Neuronal stem cell (in vitro differentiated cells): Measurements from ENCODE around the gene ZMIZ1.

ENCODE experiments used
- DNase-seq: peaks from one replicate; pipeline ENCODE4 v3.0.0-alpha.2; 2013; ENCODE audit warnings: low spot score
- H2AFZ ChIP-seq: one replicate; pipeline ENCODE4 v1.6.1; 2013; ENCODE audit warnings: mild to moderate bottlenecking, low read length, inconsistent platforms
- H2AK5ac ChIP-seq: 2 replicates; pipeline ENCODE4 v1.6.1; 2013; ENCODE audit warnings: low read depth, mild to moderate bottlenecking, inconsistent platforms, low read length, moderate library complexity, mixed read lengths
- H2BK120ac ChIP-seq: 2 replicates; pipeline ENCODE4 v1.6.1; 2013; ENCODE audit warnings: low read depth, mild to moderate bottlenecking, inconsistent platforms, low read length, moderate library complexity, mixed read lengths
- H2BK12ac ChIP-seq: one replicate; pipeline ENCODE4 v1.6.1; 2013; ENCODE audit warnings: low read length, inconsistent platforms
- H2BK15ac ChIP-seq: 2 replicates; pipeline ENCODE4 v1.6.1; 2013; ENCODE audit warnings: mild to moderate bottlenecking, low read length, inconsistent platforms, mixed read lengths
- H2BK5ac ChIP-seq: one replicate; pipeline ENCODE4 v1.6.1; 2013; ENCODE audit warnings: inconsistent platforms, mild to moderate bottlenecking, low read length, moderate library complexity
- H3K14ac ChIP-seq: one replicate; pipeline ENCODE4 v1.6.1; 2013; ENCODE audit warnings: low read length, inconsistent platforms
- H3K18ac ChIP-seq: 2 replicates; pipeline ENCODE4 v1.6.1; 2013; ENCODE audit warnings: low read length, inconsistent platforms
- H3K23ac ChIP-seq: 2 replicates; pipeline ENCODE4 v1.6.1; 2013; ENCODE audit warnings: low read depth, mild to moderate bottlenecking, mixed read lengths, low read length, inconsistent platforms; ENCODE audit not compliant: poor library complexity
- H3K27ac ChIP-seq: replicated peaks from 3 replicates; pipeline ENCODE4 v1.5.1; 2013; ENCODE audit warnings: low read length, inconsistent platforms
- H3K27me3 ChIP-seq, 3 experiments: 2 replicates each; pipeline ENCODE4 v1.6.1; 2013; ENCODE audit warnings: low read length in 3 of 3, mild to moderate bottlenecking in 2 of 3, inconsistent platforms in 1 of 3, low read depth in 1 of 3, mixed read lengths in 1 of 3, moderate library complexity in 1 of 3; ENCODE audit not compliant: control insufficient read depth in 3 of 3, insufficient read depth in 3 of 3
- H3K36me3 ChIP-seq, 2 donors: replicated peaks in 1 of 2; 2 replicates each; pipeline ENCODE4 v1.6.1; 2013; ENCODE audit warnings: low read length in 2 of 2; ENCODE audit not compliant: control insufficient read depth in 2 of 2, insufficient read depth in 2 of 2
- H3K4ac ChIP-seq: 2 replicates; pipeline ENCODE4 v1.6.1; 2013; ENCODE audit warnings: inconsistent platforms, mild to moderate bottlenecking, low read length, moderate library complexity
- H3K4me1 ChIP-seq, 2 donors: 1 replicate in 1 of 2; 2 replicates in 1 of 2; pipeline ENCODE4 v1.6.1; 2013; ENCODE audit warnings: low read length in 2 of 2, low read depth in 1 of 2; ENCODE audit not compliant: control insufficient read depth in 2 of 2, insufficient read depth in 1 of 2
- H3K4me2 ChIP-seq: one replicate; pipeline ENCODE4 v1.6.1; 2013; ENCODE audit warnings: mild to moderate bottlenecking, low read length, inconsistent platforms; ENCODE audit not compliant: insufficient read depth, poor library complexity, severe bottlenecking
- H3K4me3 ChIP-seq, 2 donors: 2 replicates each; pipeline ENCODE4 v1.5.1; 2013; ENCODE audit warnings: low read length in 2 of 2, mild to moderate bottlenecking in 2 of 2, inconsistent platforms in 1 of 2, moderate library complexity in 1 of 2
- H3K79me1 ChIP-seq: one replicate; pipeline ENCODE4 v1.6.1; 2013; ENCODE audit warnings: low read depth, mild to moderate bottlenecking, inconsistent platforms, low read length, moderate library complexity
- H3K9ac ChIP-seq: one replicate; pipeline ENCODE4 v1.6.1; 2013; ENCODE audit warnings: mild to moderate bottlenecking, low read depth, low read length, inconsistent platforms; ENCODE audit not compliant: poor library complexity
- H3K9me3 ChIP-seq, 2 donors: replicated peaks in 1 of 2; 2 replicates each; pipeline versions ENCODE3 to v1.6.1; 2013; ENCODE audit warnings: low read length in 2 of 2, mild to moderate bottlenecking in 2 of 2, inconsistent platforms in 1 of 2, low read depth in 1 of 2, mixed read lengths in 1 of 2, moderate library complexity in 1 of 2; ENCODE audit not compliant: control insufficient read depth in 2 of 2, insufficient read depth in 1 of 2
- H4K8ac ChIP-seq: one replicate; pipeline ENCODE4 v1.6.1; 2013; ENCODE audit warnings: low read depth, mild to moderate bottlenecking, inconsistent platforms, low read length, moderate library complexity
- H4K91ac ChIP-seq: one replicate; pipeline ENCODE4 v1.6.1; 2013; ENCODE audit warnings: low read length, low read depth, mild to moderate bottlenecking, inconsistent platforms; ENCODE audit not compliant: poor library complexity
- WGBS, 2 donors: extraction: QIAGEN DNeasy Blood & Tissue Kit; methylation state at CpG; one replicate each; pipeline ENCODE4 v1.1.7; 2013; ENCODE audit warnings: missing lambda C conversion rate in 2 of 2, mixed read lengths in 1 of 2; ENCODE audit not compliant: insufficient read length in 2 of 2, insufficient replicate concordance in 1 of 2; ENCODE audit errors: extremely low coverage in 2 of 2; 5-methylcytosine and 5-hydroxymethylcytosine counted together

ZMIZ1 gene

GRCh38 chr10:79238606-79239005 lies 169.8 kb downstream of the ZMIZ1 start:
- no CpG with 5 or more reads among the region's 2 CpGs for WGBS, 2 donors
- Histone ChIP-seq H3K79me1 (no peaks in the 10 kb centered on the region), H3K4ac (no peak overlapping the region), H2BK5ac (no peak overlapping the region), H3K9me3 (no peaks in the 10 kb centered on the region), H2BK15ac (no peak overlapping the region), H2BK12ac (no peak overlapping the region), H4K91ac (no peak overlapping the region), H3K4me3 (no peak overlapping the region), H2AFZ (no peak overlapping the region), H2AK5ac (peak overlapping the region; percentile 60), H3K18ac (no peak overlapping the region), H3K4me1 (peaks cover 50 to 63% of the 10 kb centered on the region in 2 donors), H3K27ac (no peak overlapping the region), H2BK120ac (no peak overlapping the region), H3K4me2 (no peak overlapping the region), H4K8ac (no peak overlapping the region), H3K27me3 (no peaks in the 10 kb centered on the region), H3K23ac (no peak overlapping the region), H3K9ac (no peak overlapping the region), H3K14ac (no peak overlapping the region), H3K36me3 (peaks cover 0 to 18% of the 10 kb centered on the region in 2 donors)
- no peak for DNase-seq

GRCh38 chr10:79239275-79239779 lies 170.6 kb downstream of the ZMIZ1 start:
- H3K9me3 ChIP-seq, result peaks cover 0 to 2% of the 10 kb centered on the region in 2 donors
- H4K91ac ChIP-seq, result no peak overlapping the region
- no peak overlapping the region for H3K23ac ChIP-seq
- H3K4me2 ChIP-seq, result peak overlapping the region; percentile 43
- no peaks in the 10 kb centered on the region for H3K27me3 ChIP-seq
- H3K18ac ChIP-seq, result peak overlapping the region; percentile 78
- peak; percentile 73 for DNase-seq
- H2AFZ ChIP-seq, result no peak overlapping the region
- peaks cover 0 to 17% of the 10 kb centered on the region in 2 donors for H3K36me3 ChIP-seq
- H2BK120ac ChIP-seq, result no peak overlapping the region
- H2BK15ac ChIP-seq, result no peak overlapping the region
- peak overlapping the region in 1 of 2 donors; percentile 62 for H3K4me3 ChIP-seq
- no peak overlapping the region for H4K8ac ChIP-seq
- peak overlapping the region; percentile 84 for H3K9ac ChIP-seq
- peak overlapping the region; percentile 60 for H2AK5ac ChIP-seq
- H3K4ac ChIP-seq, result no peak overlapping the region
- H3K4me1 ChIP-seq, result peaks cover 55 to 70% of the 10 kb centered on the region in 2 donors
- H2BK12ac ChIP-seq, result no peak overlapping the region
- H3K14ac ChIP-seq, result no peak overlapping the region
- H3K27ac ChIP-seq, result no peak overlapping the region
- peaks cover 5% of the 10 kb centered on the region for H3K79me1 ChIP-seq
- H2BK5ac ChIP-seq, result no peak overlapping the region
- WGBS, 2 donors, result no CpG with 5 or more reads among the region's 10 CpGs

- Histone ChIP-seq H2AK5ac (no peak overlapping the region), H3K79me1 (peaks cover 9% of the 10 kb centered on the region), H3K23ac (no peak overlapping the region), H3K27ac (peak overlapping the region; percentile 74), H3K4me3 (peak overlapping the region in 1 of 2 donors; percentile 11), H4K91ac (no peak overlapping the region), H3K36me3 (peaks cover 0 to 17% of the 10 kb centered on the region in 2 donors), H3K4ac (no peak overlapping the region), H3K27me3 (no peaks in the 10 kb centered on the region), H3K9ac (no peak overlapping the region), H4K8ac (no peak overlapping the region), H3K4me1 (peaks cover 55 to 74% of the 10 kb centered on the region in 2 donors), H2BK15ac (no peak overlapping the region), H2BK12ac (no peak overlapping the region), H3K14ac (no peak overlapping the region), H2AFZ (peak overlapping the region; percentile 50), H3K4me2 (peak overlapping the region; percentile 79), H2BK5ac (no peak overlapping the region), H3K18ac (peak overlapping the region; percentile 82), H2BK120ac (no peak overlapping the region), H3K9me3 (peaks cover 0 to 2% of the 10 kb centered on the region in 2 donors)
- peak; percentile 83 for DNase-seq
- WGBS, 2 donors, result no CpG with 5 or more reads among the region's 29 CpGs
Observed at GRCh38 chr10:79239924-79240581, 171.3 kb downstream of the ZMIZ1 start.

DNA sequence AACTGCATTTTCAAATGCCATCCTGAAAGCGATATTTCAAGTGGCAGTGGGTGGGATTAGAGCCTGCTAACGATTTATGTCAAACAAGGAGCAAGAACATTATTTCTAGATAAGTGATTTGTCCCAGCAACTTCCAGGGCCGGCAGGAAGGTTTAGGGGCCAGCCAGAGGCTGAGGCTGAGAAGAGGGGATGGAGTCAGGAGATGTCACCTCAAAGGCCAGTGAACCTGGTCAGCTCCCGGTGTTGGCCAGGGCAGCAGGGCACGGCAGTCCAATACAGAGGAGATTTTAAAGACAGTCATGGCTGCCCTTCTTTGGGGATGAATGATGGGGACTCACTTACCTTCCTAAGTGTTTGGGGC lies 172.8 kb downstream of the ZMIZ1 start:
- no peak overlapping the region for H3K27ac ChIP-seq
- H2BK15ac ChIP-seq, result no peak overlapping the region
- H2BK5ac ChIP-seq, result no peak overlapping the region
- H3K23ac ChIP-seq, result no peak overlapping the region
- peaks cover 19% of the 10 kb centered on the region for H3K79me1 ChIP-seq
- H3K18ac ChIP-seq, result peak overlapping the region; percentile 84
- peak overlapping the region; percentile 77 for H2AK5ac ChIP-seq
- H3K9ac ChIP-seq, result no peak overlapping the region
- no CpG with 5 or more reads among the region's 5 CpGs for WGBS, 2 donors
- no peak overlapping the region for H2BK120ac ChIP-seq
- no peak overlapping the region for H3K4ac ChIP-seq
- H3K36me3 ChIP-seq, result peaks cover 0 to 28% of the 10 kb centered on the region in 2 donors
- no peak overlapping the region for H2BK12ac ChIP-seq
- H4K91ac ChIP-seq, result no peak overlapping the region
- DNase-seq, result no peak
- H3K14ac ChIP-seq, result no peak overlapping the region
- H4K8ac ChIP-seq, result no peak overlapping the region
- H2AFZ ChIP-seq, result no peak overlapping the region
- peak overlapping the region; percentile 52 to 75 for H3K4me3 ChIP-seq
- peaks cover 45 to 61% of the 10 kb centered on the region in 2 donors for H3K4me1 ChIP-seq
- peak overlapping the region; percentile 75 for H3K4me2 ChIP-seq
- no peaks in the 10 kb centered on the region for H3K27me3 ChIP-seq
- peaks cover 0 to 2% of the 10 kb centered on the region in 2 donors for H3K9me3 ChIP-seq
